HG03521 (cell line): ENCODE data around the gene VSTM4.

Source experiments
- ATAC-seq: cut with Tn5 transposase; IDR thresholded peaks from one replicate; pipeline ENCODE4 v1.9.1; 2021; ENCODE audit warnings: mild to moderate bottlenecking, moderate library complexity; ENCODE audit not compliant: unreplicated experiment

Gene VSTM4

GRCh38 chr10:49050906-49051305 lies 64.4 kb downstream of the VSTM4 start:
- no peak for ATAC-seq

DNA sequence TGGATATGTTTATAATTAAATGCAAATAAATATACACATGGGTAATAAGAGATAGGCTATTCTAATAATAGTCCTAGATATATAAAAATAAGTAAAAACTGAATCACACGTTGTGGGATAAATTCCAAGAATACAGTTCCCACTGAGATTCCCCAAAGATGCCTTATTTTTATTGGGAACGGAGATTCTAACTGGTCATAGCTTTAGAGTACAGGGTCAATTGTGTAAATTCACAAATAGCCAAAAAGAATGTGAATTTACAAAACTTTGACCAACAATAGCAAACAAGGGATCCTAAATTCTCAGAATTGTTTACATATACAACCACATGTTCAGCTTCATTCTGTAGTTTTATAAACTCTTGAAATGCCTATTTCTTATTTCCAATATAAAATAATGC lies 65.0 kb downstream of the VSTM4 start:
- ATAC-seq: no peak

- ATAC-seq: no peak
Measured at GRCh38 chr10:49049660-49050059, 65.7 kb downstream of the VSTM4 start.

- no peak for ATAC-seq
Measured at GRCh38 chr10:49047128-49047639, 68.1 kb downstream of the VSTM4 start.

- ATAC-seq: no peak
Measured at GRCh38 chr10:49044293-49045193, 70.8 kb downstream of the VSTM4 start.

DNA sequence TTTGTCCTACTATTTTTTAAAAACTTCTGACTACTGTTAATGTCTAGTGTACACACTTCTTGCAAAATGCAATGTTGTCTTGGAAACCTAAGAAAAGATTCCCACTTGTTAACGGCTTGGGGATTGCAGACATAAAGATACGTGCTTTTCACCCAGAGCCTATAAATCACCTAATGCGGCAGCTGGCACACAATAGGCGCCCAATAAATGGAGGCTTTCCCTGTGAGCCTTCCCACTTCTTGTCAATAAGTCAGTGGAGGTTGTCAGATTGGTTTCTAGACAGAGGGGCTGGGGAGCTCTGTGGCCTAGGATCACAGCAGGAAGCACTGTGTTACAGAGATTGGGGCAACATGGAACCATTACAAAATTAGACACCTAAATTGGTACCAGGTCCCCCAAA lies 74.7 kb downstream of the VSTM4 start:
- ATAC-seq: no peak

DNA sequence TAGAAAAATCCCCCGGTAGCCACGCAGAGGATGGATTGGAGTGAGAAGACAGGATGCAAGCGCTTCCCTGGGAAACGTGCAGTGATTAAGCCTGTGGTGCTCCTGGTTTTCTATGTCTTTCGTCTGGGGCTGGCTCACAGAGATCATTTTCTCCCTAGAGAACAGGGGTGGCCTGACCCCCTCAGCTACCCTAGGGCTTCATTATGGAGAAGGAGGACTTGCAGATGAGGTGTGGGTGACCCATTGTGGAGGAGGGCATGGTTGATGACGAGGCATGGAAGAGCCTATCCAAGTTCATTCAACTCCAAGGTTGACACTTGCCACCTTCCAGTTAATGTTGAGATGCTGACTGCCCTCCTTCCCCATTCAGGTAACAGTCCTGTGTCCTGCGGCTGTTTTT lies 75.9 kb downstream of the VSTM4 start:
- ATAC-seq: no peak

DNA sequence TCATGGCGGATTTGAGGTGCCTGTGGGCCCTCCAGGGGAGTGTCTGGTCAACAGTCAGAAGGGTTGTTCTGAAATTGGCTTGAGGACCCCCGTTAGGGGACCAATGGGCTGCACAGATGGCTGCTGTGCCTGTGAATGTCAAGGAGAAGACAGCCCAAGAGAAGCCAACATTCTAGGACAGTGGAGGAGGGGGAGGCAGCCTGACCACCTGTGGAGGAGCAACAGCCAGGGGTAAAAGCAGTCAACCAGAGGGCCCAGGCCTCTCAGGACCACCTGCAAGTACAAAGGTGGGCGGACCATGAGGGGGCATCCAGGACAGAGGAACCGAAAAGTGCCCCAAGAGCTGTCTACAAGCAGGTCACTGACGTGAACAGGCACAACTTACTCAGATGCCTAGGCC lies 76.6 kb downstream of the VSTM4 start:
- no peak for ATAC-seq

DNA sequence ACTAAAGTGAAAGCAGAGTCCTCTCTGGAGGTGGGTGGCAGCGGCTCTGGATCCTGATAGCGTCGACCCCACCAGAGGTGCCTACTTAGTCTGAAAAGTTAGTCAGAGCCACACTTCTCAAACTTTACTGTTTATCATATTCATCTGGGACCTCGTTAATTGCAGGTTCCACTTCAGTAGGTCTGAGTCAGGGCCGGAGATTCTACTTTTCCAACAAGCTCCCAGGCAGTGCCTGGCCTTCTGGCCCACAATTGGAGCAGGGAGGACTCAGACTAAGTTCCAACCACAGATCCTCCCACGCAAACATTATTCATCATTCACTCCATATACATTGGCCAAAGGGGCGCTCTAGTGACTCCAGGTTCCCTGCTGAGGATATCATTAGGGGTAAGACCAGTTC lies 78.1 kb downstream of the VSTM4 start:
- ATAC-seq: no peak

DNA sequence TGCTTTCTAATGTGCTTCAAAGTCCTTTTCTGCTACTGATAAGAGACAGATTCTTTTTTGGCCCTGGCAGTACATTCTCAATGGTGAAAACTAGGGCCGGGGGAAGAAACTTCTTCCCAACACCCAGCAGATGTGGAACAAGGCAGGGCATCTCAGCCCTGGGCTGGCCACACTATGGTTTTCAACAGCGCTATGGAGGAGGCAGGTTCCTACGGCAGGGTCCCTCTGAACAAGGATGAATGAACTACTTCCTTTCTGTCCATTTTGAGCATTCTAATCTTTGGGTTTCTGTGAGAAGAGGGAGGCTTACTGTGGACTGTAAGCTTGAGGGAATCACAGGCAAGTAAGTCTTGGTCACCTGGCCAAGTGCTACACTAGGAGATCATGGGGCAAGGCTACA lies 78.7 kb downstream of the VSTM4 start:
- ATAC-seq: no peak

DNA sequence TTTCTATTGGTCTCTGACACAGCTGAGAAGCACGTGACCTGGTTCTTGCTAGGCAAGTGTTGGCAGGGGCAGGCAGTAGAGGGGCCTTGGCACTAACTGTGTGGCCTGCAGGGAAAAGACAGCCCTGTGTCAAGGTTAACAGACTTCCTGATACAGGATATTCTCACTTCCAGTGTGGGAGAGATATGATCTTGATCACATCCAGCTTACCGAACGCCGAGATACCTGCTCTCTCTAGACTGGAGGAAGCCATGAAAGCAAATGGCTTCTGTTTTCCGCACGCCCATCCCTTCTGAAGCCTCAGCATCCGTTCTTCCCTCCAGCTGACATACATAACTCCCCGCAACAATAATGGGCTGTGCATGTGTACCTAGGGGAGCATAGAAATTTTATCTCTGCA lies 79.4 kb downstream of the VSTM4 start:
- ATAC-seq: no peak

- ATAC-seq: no peak
Measured at GRCh38 chr10:49034925-49035324, 80.4 kb downstream of the VSTM4 start.

DNA sequence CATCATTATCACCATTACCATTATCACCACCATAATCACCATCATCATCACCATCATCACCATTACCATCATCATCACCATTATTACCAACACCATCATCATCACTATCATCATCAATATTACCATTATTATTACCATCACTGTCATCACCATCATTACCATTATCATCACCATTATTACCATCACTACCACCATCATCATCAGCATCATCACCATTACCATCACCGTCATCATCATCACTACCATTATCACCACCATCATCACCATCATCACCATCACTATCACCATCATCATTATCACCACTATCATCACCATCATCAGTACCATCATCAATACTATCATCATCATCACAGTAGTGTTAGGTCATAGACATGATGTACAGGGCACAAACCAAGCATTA lies 81.4 kb downstream of the VSTM4 start:
- ATAC-seq: no peak

DNA sequence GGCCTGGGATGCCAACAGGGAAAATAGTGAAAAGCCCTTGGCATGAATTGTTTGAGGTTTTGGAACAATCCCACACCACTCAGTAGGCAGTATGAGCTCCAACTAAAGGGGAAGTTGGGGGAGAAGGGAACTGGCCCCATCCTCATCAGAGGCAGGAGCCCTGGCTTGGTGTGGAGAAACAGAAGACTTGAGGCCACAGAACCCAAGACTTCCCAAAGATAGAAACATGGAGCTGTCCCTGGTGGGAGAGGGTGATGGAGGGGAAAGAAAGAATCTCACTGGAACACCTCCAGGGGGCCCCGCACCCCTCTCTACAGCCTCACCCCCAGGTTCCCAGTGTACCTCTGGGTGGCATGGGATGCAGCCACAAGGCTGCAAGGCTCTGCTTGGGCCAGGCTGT lies 85.7 kb downstream of the VSTM4 start:
- no peak for ATAC-seq

DNA sequence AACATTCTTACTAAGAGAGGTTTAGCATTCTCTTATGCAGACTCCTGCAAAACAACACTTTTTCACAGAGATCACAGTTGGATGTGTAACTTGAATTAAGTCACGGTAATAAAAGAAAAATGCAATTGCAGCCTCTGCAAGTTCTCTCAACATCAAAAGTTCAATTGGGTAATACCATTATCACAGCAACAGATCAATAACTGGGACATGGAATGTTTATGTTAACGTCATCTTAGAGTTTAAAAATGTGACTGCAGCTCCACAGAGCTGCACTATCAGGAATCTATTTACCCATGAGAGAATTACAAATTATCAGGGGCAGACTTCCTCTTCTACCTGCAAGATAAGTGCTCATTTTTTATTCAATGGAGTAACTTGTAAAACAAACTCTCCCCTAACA lies 86.7 kb downstream of the VSTM4 start:
- ATAC-seq: no peak

DNA sequence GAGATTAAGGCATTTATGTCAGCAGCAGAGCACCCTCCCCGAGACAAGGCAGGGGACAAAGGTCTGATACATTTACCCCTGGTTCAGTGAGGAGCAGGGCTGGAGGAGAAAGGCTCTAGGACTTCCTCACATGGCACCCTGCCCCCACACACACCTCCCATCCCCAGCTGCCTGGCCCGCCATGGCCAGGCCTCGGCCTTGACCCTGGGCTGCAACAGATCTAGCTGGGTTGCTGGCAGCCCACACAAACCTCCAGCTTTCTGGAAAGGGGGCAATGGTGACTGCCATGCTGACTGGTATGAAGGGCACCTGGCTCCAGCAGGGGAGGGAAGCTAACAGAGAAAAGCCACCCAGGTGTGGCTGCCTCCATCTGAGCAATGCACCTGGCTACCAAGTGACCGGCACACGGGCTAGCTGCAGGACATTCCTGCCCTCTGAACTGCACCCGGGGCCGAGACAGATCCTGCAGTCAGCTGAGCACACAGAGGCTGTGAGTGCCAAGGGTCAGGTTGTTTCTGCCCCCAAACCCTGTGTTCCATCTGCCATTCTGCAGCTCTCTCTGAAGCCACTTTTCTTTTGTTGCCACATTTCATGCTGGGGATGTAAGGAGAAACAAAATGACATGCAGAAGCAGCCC lies 89.9 kb downstream of the VSTM4 start:
- no peak for ATAC-seq

DNA sequence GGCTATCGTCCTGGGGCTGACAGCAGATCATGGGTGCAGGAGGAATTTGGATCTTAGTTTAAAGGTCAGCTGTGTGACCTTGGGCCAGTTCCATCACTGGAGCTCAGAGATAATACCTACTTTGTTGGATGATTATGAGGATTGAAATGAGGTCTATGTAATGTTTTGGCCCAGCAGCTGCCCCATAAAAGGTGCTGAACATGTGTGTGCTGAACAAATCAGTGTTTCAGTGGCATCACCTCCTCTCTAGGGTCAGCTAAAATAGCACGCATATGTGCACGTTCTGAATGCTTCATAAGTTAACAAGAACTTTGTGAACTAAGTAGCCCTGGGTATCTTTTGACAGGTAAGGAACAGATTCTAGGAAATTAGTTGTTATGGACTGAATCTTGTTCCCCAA lies 90.8 kb downstream of the VSTM4 start:
- no peak for ATAC-seq

DNA sequence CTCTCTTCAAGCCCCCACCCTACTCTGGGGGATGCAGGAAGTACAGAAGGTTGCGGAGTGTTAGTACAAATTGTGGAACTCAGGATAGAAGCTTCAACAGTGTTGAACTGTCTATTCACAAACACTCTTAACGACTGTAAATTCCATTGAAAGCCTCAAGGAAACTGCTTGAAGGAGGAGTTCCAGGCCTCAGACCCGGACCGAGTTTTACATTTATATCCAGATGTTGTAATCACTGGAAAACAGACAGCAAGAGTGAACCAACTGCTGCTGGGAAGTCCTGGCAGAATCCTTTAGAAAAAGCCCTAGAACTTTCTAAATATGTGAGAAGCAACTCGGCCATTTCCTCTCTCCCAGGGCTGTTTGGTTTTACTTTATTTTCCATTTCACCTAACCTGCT lies 91.6 kb downstream of the VSTM4 start:
- no peak for ATAC-seq

- ATAC-seq: no peak
Measured at GRCh38 chr10:49023071-49023470, 92.3 kb downstream of the VSTM4 start.

DNA sequence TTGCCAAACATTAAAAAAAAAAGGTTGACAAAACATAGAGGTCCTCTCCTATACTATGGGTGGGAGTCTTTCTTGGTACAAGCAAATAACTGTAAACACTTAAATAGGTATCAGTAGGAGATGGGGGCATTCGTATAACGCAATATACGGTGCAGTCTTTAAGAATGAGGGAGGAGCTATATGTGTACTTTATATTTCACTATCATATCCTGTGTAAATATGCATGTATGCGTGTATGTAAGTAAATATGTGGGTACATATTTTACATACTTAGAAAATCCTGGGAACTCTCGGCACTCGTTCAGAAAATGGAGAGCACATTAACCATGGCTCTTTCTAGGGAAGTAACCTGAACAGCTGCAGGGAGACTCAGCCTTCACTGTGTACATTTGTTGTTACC lies 93.6 kb downstream of the VSTM4 start:
- no peak for ATAC-seq

DNA sequence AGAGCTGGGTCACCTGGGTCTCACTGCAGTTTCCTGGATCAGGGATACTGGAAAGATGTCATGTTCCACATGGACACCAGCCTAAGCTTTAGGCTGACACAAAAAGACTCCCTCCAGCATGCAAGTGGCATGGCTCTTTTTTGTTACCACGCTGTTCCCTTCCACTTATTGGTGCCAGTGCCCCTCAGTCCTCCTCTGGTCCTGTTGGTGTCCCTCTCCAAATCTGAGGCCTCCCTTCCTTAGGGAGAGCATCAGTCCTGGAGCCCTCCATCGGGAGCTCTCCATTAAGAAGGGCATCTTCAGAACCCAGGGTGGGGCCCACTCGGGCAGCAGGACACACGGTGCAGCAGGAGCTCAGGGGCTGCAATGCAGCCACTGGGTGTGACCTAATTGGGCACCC lies 99.6 kb downstream of the VSTM4 start:
- ATAC-seq: no peak

DNA sequence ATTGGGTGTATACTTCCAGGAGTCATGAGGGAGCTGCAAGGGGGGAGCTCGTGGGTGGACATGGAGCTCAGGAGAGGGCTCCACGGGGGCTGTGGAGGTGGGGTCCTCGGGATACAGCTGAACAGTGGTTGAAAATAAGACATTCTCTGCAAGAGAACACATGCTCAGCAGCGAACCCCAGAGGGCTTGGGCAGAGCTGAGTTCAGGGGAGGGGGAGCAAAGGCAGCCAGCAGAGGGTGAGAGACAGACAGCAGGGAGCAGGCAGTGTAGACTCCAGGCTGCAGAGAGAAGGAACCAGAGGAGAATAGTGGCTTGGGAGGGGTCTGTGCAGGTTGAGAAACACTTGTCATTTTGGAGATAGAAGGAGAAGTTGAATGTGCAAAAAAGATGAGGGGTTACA lies 102.7 kb downstream of the VSTM4 start:
- no peak for ATAC-seq
